K562 (cell line): ENCODE data around the gene TPX2. TPM values are rescaled to one million over a fixed set of nuclear protein-coding genes. Genes with fewer than 3 reads are reported as not detected.

ENCODE experiments used
- CHD7 ChIP-seq: fragments of 200-600 bp; sonication (generic); IDR thresholded peaks from one replicate; pipeline ENCODE4 v1.6.1; 2012; ENCODE audit warnings: mild to moderate bottlenecking, low read depth, low read length, inconsistent platforms
- DMBX1 ChIP-seq: fragments of 250-450 bp; sonication (Bioruptor Pico); IDR thresholded peaks from 2 replicates; pipeline ENCODE4 v1.8.0; 2022; ENCODE audit warnings: inconsistent platforms, mild to moderate bottlenecking, moderate library complexity, borderline replicate concordance
- HMG20B ChIP-seq: fragments of 250-450 bp; sonication (Bioruptor Pico); IDR thresholded peaks from 2 replicates; pipeline ENCODE4 v1.5.0; 2021; ENCODE audit warnings: mild to moderate bottlenecking
- KLF16 ChIP-seq: IDR thresholded peaks from 2 replicates; pipeline ENCODE4 v1.6.1; 2016; ENCODE audit warnings: antibody characterized with exemption
- POLR2H ChIP-seq: IDR thresholded peaks from 2 replicates; pipeline ENCODE4 v1.6.1; 2016; ENCODE audit warnings: missing genetic modification characterization, low read depth, mild to moderate bottlenecking, control low read depth, missing compliant biosample characterization, moderate library complexity
- TEAD4 ChIP-seq, 2 experiments: sonication (generic) in 1 of 2; formaldehyde crosslinking in 1 of 2; IDR thresholded peaks; 2 replicates each; pipeline versions ENCODE4 v1.6.1 to v1.8.0; 2012 to 2022; ENCODE audit warnings: borderline replicate concordance in 1 of 2, inconsistent platforms in 1 of 2, low read length in 1 of 2, mild to moderate bottlenecking in 1 of 2, missing genetic modification reagents in 1 of 2
- USF1 ChIP-seq: sonication (generic); formaldehyde crosslinking; IDR thresholded peaks from 2 replicates; pipeline ENCODE4 v1.9.0; 2022; ENCODE audit warnings: mild to moderate bottlenecking, missing genetic modification reagents
- ZBTB1 ChIP-seq: sonication (generic); formaldehyde crosslinking; IDR thresholded peaks from 2 replicates; pipeline ENCODE4 v1.8.1; 2023; ENCODE audit warnings: missing genetic modification reagents, low read depth, mild to moderate bottlenecking, borderline replicate concordance
- polyA plus RNA-seq, 8 experiments: library from polyadenylated mRNA; depleted of rRNA in 4 of 8; stranded (reverse) in 5 of 8; unstranded in 3 of 8; fragments of >200 nt; fragmentation: Nextera tagmentation in 2 of 8; fragmentation: Illumina TruSeq in 1 of 8; extraction: Ambion mirVana in 2 of 8; extraction: Trizol in 1 of 8; gene quantifications; 2 replicates each; pipeline versions ENCODE4 v1.2.1 to v1.2.3, GENCODE V29; 2011 to 2014; ENCODE audit warnings: inconsistent platforms in 1 of 8, missing spikeins in 1 of 8
- total RNA-seq, 7 experiments: library from RNA; depleted of rRNA in 6 of 7; stranded (reverse); fragments of >200 nt in 6 of 7; fragmentation: Illumina TruSeq in 2 of 7; extraction: Trizol in 2 of 7; gene quantifications; 2 replicates each; pipeline versions ENCODE4 v1.2.1 to v1.2.3, GENCODE V29; 2011 to 2021; ENCODE audit warnings: low replicate concordance in 1 of 7
- TF ChIP-seq, protein P1 (sequence below): fragments of 450-650 bp; IDR thresholded peaks from 2 replicates; pipeline ENCODE4 v1.6.1; 2017; ENCODE audit warnings: antibody characterized with exemption, mild to moderate bottlenecking

The TPX2 gene
- total and polyA plus RNA-seq, 9 of the 15 experiments (the other 6 are each of a cell fraction or from before 2014, with no cell fraction given) = 48.0 to 241 (median 133) TPM

DNA sequence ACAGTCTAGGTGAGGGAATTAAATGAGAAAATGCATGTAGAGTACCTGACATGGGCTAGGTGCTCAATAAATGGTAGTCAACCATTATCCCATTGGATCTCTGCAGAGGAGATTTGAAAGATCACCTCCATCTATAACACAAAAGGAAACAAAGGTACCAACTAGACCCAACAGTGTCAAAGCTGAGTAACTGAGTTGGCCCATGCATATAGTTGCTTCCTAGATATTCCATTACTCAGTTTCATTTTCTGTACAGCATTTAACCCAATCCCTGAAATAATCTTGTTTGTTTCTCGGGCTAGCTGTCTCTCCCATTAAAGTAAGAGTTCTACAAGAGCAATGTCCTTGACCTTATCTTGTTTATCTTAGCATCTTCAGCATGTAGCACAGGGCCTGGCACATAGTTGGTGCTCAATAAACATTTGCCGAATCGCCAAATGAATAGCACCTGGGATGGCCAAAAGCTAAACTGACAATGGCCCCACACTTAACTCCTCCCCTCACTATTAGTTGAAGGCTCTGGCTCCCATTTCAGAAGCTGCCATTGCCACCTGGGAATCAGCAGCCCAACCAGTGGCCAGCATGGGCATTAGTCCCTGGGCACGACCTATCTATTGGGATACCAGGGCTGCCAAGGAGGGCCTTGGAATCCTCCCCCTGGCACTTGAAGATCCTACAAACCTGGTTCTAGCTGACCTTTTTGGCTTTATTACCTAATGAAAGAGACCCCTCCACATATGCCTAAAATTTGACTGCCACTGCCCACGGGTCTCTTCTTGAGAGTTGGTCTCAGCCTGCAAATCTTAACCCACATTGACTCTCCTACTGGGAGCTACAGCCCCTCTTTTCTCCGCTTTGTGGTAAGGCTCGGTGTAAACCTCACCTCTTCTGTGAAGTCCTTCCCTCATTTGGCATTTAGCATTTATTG, 39.0 kb upstream of the TPX2 start (continued):
- no peak for TF ChIP-seq CHD7
- TF ChIP-seq POLR2H = peak; percentile 21; the same call in 1 of the 2 replicates
- no peak for TF ChIP-seq HMG20B (CRISPR knock-in tag)
- TF ChIP-seq DMBX1 (CRISPR knock-in tag) = peak; percentile 57; the same call in 1 of the 2 replicates
- no peak for TF ChIP-seq TEAD4 (IDR thresholded peaks at IDR 0.05; ENCODE audit: low read length)
- no peak for TF ChIP-seq TEAD4 (CRISPR knock-in tag; IDR thresholded peaks at IDR 0.05; ENCODE audit: borderline replicate concordance)
- TF ChIP-seq, protein P1, sequence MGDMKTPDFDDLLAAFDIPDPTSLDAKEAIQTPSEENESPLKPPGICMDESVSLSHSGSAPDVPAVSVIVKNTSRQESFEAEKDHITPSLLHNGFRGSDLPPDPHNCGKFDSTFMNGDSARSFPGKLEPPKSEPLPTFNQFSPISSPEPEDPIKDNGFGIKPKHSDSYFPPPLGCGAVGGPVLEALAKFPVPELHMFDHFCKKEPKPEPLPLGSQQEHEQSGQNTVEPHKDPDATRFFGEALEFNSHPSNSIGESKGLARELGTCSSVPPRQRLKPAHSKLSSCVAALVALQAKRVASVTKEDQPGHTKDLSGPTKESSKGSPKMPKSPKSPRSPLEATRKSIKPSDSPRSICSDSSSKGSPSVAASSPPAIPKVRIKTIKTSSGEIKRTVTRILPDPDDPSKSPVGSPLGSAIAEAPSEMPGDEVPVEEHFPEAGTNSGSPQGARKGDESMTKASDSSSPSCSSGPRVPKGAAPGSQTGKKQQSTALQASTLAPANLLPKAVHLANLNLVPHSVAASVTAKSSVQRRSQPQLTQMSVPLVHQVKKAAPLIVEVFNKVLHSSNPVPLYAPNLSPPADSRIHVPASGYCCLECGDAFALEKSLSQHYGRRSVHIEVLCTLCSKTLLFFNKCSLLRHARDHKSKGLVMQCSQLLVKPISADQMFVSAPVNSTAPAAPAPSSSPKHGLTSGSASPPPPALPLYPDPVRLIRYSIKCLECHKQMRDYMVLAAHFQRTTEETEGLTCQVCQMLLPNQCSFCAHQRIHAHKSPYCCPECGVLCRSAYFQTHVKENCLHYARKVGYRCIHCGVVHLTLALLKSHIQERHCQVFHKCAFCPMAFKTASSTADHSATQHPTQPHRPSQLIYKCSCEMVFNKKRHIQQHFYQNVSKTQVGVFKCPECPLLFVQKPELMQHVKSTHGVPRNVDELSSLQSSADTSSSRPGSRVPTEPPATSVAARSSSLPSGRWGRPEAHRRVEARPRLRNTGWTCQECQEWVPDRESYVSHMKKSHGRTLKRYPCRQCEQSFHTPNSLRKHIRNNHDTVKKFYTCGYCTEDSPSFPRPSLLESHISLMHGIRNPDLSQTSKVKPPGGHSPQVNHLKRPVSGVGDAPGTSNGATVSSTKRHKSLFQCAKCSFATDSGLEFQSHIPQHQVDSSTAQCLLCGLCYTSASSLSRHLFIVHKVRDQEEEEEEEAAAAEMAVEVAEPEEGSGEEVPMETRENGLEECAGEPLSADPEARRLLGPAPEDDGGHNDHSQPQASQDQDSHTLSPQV = 0 out of 2 replicates have a peak, but pooled peaks have one; percentile 24
- TF ChIP-seq USF1 = no peak
- TF ChIP-seq KLF16 = no peak
- no peak for TF ChIP-seq ZBTB1 (CRISPR knock-in tag)
- TF ChIP-seq, all 486 proteins: peak for 5
